ENCODE measurements around the gene AGPAT1. TPM values are rescaled to one million over a fixed set of nuclear protein-coding genes. Genes with fewer than 3 reads are reported as not detected.

The AGPAT1 gene
- total and polyA plus RNA-seq, 2 of the 8 experiments (the other 6 are each of a cell fraction or from before 2014, with no cell fraction given): 96.0 to 222 TPM

DNA sequence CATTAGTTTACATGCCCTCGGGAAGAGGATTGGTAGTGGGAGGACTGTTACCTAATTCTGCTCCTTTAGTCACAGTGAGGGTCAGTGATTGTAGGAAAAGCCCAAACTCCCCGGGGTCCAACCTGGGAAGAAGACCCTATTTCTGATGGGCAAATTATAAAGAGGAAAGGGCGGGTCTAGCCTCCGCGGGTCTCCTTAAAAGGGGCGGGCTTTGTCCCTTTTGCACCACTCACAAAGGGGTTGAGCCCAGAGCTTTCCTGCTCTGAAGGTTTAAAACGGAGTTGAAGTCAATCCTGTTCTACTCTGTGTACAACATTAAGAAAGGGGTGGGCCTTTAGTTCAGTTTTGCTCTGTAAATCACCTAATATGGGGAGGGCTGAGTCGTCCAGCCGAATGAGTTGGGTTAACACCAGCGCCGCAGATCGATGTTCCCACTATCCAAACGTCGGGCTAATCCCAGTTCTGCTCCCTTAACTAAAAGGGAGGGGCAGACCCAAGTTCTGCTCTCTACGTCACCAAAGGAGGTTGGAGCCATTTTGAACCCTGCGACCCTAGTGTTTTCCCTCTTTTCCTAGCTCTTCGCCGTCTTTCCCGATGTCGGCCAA is 1.4 kb upstream of the AGPAT1 start (continued):
- peak; percentile 91 for TF ChIP-seq YY1 (IDR thresholded peaks at IDR 0.05; ENCODE audit: low read depth, low read length)
- TF ChIP-seq, protein P1, sequence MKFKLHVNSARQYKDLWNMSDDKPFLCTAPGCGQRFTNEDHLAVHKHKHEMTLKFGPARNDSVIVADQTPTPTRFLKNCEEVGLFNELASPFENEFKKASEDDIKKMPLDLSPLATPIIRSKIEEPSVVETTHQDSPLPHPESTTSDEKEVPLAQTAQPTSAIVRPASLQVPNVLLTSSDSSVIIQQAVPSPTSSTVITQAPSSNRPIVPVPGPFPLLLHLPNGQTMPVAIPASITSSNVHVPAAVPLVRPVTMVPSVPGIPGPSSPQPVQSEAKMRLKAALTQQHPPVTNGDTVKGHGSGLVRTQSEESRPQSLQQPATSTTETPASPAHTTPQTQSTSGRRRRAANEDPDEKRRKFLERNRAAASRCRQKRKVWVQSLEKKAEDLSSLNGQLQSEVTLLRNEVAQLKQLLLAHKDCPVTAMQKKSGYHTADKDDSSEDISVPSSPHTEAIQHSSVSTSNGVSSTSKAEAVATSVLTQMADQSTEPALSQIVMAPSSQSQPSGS (IDR thresholded peaks at IDR 0.05; ENCODE audit: low read length): 0 out of 2 replicates have a peak, but pooled peaks have one; percentile 23
